HFFc6 (cell line): Measurements from ENCODE around the gene PTDSS2. TPM values are rescaled to one million over a fixed set of nuclear protein-coding genes. Genes with fewer than 3 reads are reported as not detected.

Source experiments
- DNase-seq: peaks from one replicate; pipeline ENCODE4 v3.0.0-alpha.2; 2018
- H3K27ac Mint-ChIP-seq: 2 replicates; pipeline ENCODE4 v1.8.0; 2020; ENCODE audit warnings: mild to moderate bottlenecking, mixed read lengths
- H3K27me3 Mint-ChIP-seq: 2 replicates; pipeline ENCODE4 v1.8.0; 2021; ENCODE audit warnings: mild to moderate bottlenecking, moderate library complexity, mixed read lengths; ENCODE audit not compliant: insufficient read depth
- H3K36me3 Mint-ChIP-seq: 2 replicates; pipeline ENCODE4 v1.8.0; 2021; ENCODE audit warnings: low read depth, mixed read lengths
- H3K4me1 Mint-ChIP-seq: 2 replicates; pipeline ENCODE4 v1.8.0; 2020; ENCODE audit warnings: low read depth, mixed read lengths
- H3K4me3 Mint-ChIP-seq: 2 replicates; pipeline ENCODE4 v1.8.0; 2020; ENCODE audit warnings: mild to moderate bottlenecking, moderate library complexity, mixed read lengths
- H3K9me3 Mint-ChIP-seq: 2 replicates; pipeline ENCODE4 v1.8.0; 2020; ENCODE audit warnings: mild to moderate bottlenecking, mixed read lengths
- CTCF ChIP-seq: fragments of 200-600 bp; sonication (generic); IDR thresholded peaks from 2 replicates; pipeline ENCODE4 v1.5.0; 2021; ENCODE audit warnings: antibody characterized with exemption, mild to moderate bottlenecking
- total RNA-seq, 6 experiments: library from RNA; stranded (reverse); fragmentation: NEBNext Ultra II Directional; extraction: Animal tissue kit (Norgen Biotek cat#: 25700); gene quantifications; 2 replicates in 1 of 6; 3 replicates in 5 of 6; pipeline ENCODE4 v1.2.3, GENCODE V29; 2021

PTDSS2 gene
- total RNA-seq, 6 experiments from 2014 or later, result 23.3 to 34.5 (median 27.2) TPM

DNA sequence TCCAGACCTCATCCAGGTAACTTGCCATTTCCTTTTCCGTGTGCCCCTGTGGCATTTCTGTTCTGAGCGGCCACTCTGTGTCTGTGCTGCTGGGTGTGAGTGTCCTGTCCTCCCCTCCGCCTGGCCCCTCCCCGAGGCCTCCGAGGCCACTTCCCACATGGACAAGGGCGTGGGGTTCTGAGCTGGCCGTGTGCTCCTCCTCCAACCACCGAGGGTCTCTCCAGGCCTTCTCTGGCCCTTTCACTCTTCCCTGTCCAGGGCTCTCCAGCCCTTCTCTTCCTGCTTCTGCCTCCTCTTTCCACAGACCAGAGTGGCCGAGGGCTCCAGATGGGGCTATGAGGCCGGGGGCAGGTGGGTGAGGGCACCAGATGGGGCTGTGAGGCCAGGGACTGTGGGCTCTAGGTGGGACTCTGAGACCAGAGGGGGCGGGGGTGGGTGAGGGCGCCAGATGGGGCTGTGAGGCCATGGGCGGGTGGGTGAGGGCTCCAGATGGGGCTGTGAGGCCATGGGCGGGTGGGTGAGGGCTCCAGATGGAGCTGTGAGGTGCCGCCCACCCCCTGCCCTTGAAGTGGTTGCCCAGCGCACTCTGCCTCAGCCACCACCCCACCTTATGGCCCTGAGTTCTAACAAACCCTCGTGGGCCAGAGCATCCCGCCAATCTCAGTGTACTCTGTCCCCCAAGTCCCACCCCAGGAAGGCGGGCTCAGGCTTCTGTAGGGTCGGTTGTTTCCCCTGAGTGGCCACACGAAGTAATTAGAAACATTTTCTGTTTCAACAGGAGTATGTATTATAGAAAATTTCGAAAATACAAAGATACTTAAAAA lies 24.1 kb downstream of the PTDSS2 start:
- H3K27ac Mint-ChIP-seq, result no peak overlapping the region
- no peak for DNase-seq
- H3K9me3 Mint-ChIP-seq, result no peaks in the 10 kb centered on the region
- H3K27me3 Mint-ChIP-seq, result no peaks in the 10 kb centered on the region
- TF ChIP-seq CTCF, result no peak
- peaks cover 11% of the 10 kb centered on the region for H3K4me1 Mint-ChIP-seq
- H3K4me3 Mint-ChIP-seq, result no peak overlapping the region
- H3K36me3 Mint-ChIP-seq, result no peaks in the 10 kb centered on the region

DNA sequence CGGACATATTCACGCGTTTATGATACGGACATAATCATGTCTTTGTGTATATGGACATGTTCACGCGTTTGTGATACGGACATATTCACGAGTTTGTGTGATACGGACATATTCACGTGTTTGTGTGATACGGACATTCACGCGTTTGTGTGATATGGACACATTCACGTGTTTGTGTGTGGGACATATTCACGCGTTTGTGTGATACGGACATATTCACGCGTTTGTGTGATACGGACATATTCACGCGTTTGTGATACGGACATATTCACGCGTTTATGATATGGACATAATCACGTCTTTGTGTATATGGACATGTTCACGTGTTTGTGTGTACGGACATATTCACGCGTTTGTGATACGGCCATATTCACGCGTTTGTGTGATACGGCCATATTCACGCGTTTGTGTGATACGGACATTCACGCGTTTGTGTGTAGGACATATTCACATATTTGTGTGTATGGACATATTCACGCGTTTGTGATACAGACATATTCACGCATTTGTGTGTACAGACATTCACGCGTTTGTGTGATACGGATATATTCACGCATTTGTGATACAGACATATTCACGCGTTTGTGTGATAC lies 24.9 kb downstream of the PTDSS2 start:
- Mint-ChIP-seq H3K9me3 (no peaks in the 10 kb centered on the region), H3K36me3 (no peaks in the 10 kb centered on the region), H3K4me1 (peaks cover 3% of the 10 kb centered on the region), H3K27me3 (no peaks in the 10 kb centered on the region), H3K4me3 (no peak overlapping the region), H3K27ac (no peak overlapping the region)
- no peak for TF ChIP-seq CTCF
- no peak for DNase-seq

GRCh38 chr11:475941-476340 lies 25.9 kb downstream of the PTDSS2 start:
- no peak for TF ChIP-seq CTCF
- Mint-ChIP-seq H3K27ac (no peak overlapping the region), H3K9me3 (no peaks in the 10 kb centered on the region), H3K4me3 (no peak overlapping the region), H3K4me1 (no peaks in the 10 kb centered on the region), H3K27me3 (no peaks in the 10 kb centered on the region), H3K36me3 (peaks cover under 1% of the 10 kb centered on the region)
- DNase-seq, result no peak

- no peaks in the 10 kb centered on the region for H3K4me1 Mint-ChIP-seq
- no peak overlapping the region for H3K27ac Mint-ChIP-seq
- no peak for TF ChIP-seq CTCF
- H3K9me3 Mint-ChIP-seq, result no peaks in the 10 kb centered on the region
- H3K4me3 Mint-ChIP-seq, result no peak overlapping the region
- H3K27me3 Mint-ChIP-seq, result no peaks in the 10 kb centered on the region
- H3K36me3 Mint-ChIP-seq, result peaks cover 5% of the 10 kb centered on the region
- no peak for DNase-seq
These were observed 26.3 kb downstream of the PTDSS2 start for GRCh38 chr11:476416-476815.

DNA sequence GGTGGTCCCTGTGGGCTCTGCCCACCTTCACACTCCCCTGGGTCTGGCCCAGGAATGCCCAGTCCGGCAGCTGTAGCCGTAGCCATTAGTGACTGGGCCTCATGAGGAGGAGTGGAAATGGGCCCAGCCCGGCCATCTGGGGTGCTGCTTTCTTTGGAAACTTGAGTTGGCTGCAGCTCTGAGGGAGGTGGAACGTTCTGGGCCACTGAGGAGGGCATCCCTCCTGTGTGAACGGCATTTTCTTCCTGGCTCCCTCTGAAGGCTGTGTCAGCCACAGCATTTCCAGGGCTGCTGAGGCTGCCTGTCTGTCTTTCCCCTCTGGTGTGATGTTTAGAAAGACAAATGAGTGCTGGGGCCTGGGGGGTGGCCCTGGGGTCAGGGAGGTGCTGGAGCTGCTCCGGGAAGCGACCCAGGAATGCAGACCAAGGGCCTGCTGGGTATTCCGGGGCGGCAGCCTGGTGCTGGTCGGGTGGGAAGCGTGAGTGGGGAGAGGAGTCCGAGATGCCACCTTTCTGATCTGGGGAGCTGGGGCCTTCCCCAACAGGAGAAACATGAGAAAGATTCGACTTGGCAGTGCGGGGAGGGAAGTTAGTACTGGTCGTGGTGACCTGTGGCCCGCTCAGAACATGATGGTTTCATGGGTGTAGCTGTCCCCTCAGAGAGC lies 27.1 kb downstream of the PTDSS2 start:
- Mint-ChIP-seq H3K27me3 (no peaks in the 10 kb centered on the region), H3K4me3 (no peak overlapping the region), H3K4me1 (no peaks in the 10 kb centered on the region), H3K9me3 (no peaks in the 10 kb centered on the region), H3K27ac (no peak overlapping the region), H3K36me3 (peaks cover 8% of the 10 kb centered on the region)
- no peak for DNase-seq
- TF ChIP-seq CTCF, result no peak
